ENCODE results near the gene PON1. TPM values are rescaled to one million over a fixed set of nuclear protein-coding genes. Genes with fewer than 3 reads are reported as not detected.
A peak's percentile ranks its signal among the peaks of the same experiment; 100 is the strongest.

The PON1 gene
- polyA plus RNA-seq, 1 of the 3 experiments (the other 2 are of a cell fraction), result not detected

- H2AFZ ChIP-seq (ENCODE audit: low read depth), result peak overlapping the region; percentile 93
- ChIA-PET POLR2A (no interaction called here), CTCF (no interaction called here)
- peaks cover 0 to 2% of the 10 kb centered on the region in 2 experiments; a peak in 1 of 4 replicates for H3K4me1 ChIP-seq (ENCODE audit: control insufficient read depth in 1 of 2, insufficient read depth in 2 of 2, low read depth in 1 of 2, low read length in 1 of 2)
- H3K4me2 ChIP-seq, result peak overlapping the region; percentile 67
- DNase-seq, result no peak
- H3K9me3 ChIP-seq, result peaks cover 5% of the 10 kb centered on the region; the same call in 1 of the 2 replicates
- no peaks in the 10 kb centered on the region; the same call in 1 of the 2 replicates for H3K9me2 ChIP-seq
- peaks cover 15% of the 10 kb centered on the region for H3F3A ChIP-seq (replicated peaks; ENCODE audit: insufficient read depth)
- peak overlapping the region; percentile 23; the same call in 1 of the 2 replicates for H3K9ac ChIP-seq
- H3K79me2 ChIP-seq (ENCODE audit: insufficient read depth), result no peaks in the 10 kb centered on the region
- WGBS (ENCODE audit: low lambda C conversion rate), result 13% methylated on average over 4 of the region's 4 CpGs
- peak overlapping the region; percentile 44 to 52; a peak in 3 of 4 replicates for H3K4me3 ChIP-seq (ENCODE audit: low read depth in 2 of 2, low read length in 1 of 2)
- H3K27ac ChIP-seq (ENCODE audit: low read depth in 2 of 2, low read length in 1 of 2), result peak overlapping the region in 1 of 2 experiments; percentile 1; a peak in 1 of 4 replicates
- H3K36me3 ChIP-seq (replicated peaks in 1 of 2; ENCODE audit: control insufficient read depth in 1 of 2, insufficient read depth in 2 of 2, low read length in 1 of 2), result no peaks in the 10 kb centered on the region
- H3K27me3 ChIP-seq (ENCODE audit: insufficient read depth), result no peaks in the 10 kb centered on the region
- no peak for TF ChIP-seq SIN3A (IDR thresholded peaks at IDR 0.05; ENCODE audit: borderline replicate concordance, low read depth, low read length)
- no peak for TF ChIP-seq RCOR1 (IDR thresholded peaks at IDR 0.05; ENCODE audit: low read length)
- no peak for TF ChIP-seq YY1 (IDR thresholded peaks at IDR 0.05; ENCODE audit: low read depth)
- TF ChIP-seq SMC3 (IDR thresholded peaks at IDR 0.05; ENCODE audit: low read depth, low read length), result no peak
- no peak for TF ChIP-seq RXRA (IDR thresholded peaks at IDR 0.05; ENCODE audit: borderline replicate concordance, low read depth)
- TF ChIP-seq EP300 (IDR thresholded peaks at IDR 0.05; ENCODE audit: borderline replicate concordance in 1 of 2, low read depth in 1 of 2, low read length in 1 of 2), result no peak
- no peak for TF ChIP-seq TAF1 (IDR thresholded peaks at IDR 0.05; ENCODE audit: borderline replicate concordance, low read depth, low read length)
- TF ChIP-seq ELF1 (IDR thresholded peaks at IDR 0.05), result no peak
- TF ChIP-seq NFIC (IDR thresholded peaks at IDR 0.05; ENCODE audit: borderline replicate concordance), result no peak
- TF ChIP-seq TEAD4 (IDR thresholded peaks at IDR 0.05; ENCODE audit: borderline replicate concordance, insufficient read depth), result no peak
- no peak for TF ChIP-seq MEF2A (IDR thresholded peaks at IDR 0.05; ENCODE audit: borderline replicate concordance, low read depth)
- no peak for TF ChIP-seq EZH2phosphoT487 (IDR thresholded peaks at IDR 0.05; ENCODE audit: borderline replicate concordance, low read depth)
- no peaks in the 10 kb centered on the region for H4K20me1 ChIP-seq (ENCODE audit: insufficient read depth)
Measured at GRCh38 chr7:95330204-95330960, 6.0 kb upstream of the PON1 start.

GRCh38 chr7:95327356-95327755 lies 3.0 kb upstream of the PON1 start:
- no peaks in the 10 kb centered on the region; the same call in 1 of the 2 replicates for H3K9me2 ChIP-seq
- TF ChIP-seq USF2 (IDR thresholded peaks at IDR 0.05; ENCODE audit: borderline replicate concordance, low read depth, low read length) (no peak), JUND (IDR thresholded peaks at IDR 0.05) (peak; percentile 25; the same call in 1 of the 2 replicates), MXI1 (IDR thresholded peaks at IDR 0.05; ENCODE audit: low read depth, low read length) (no peak), EP300 (IDR thresholded peaks at IDR 0.05; ENCODE audit: borderline replicate concordance in 1 of 2, low read depth in 1 of 2, low read length in 1 of 2) (peak in 1 of 2 experiments; percentile 46; a peak in 1 of 4 replicates), IRF3 (IDR thresholded peaks at IDR 0.05; ENCODE audit: low read depth, low read length) (no peak), FOXM1 (IDR thresholded peaks at IDR 0.05; ENCODE audit: low read depth) (no peak), RXRA (IDR thresholded peaks at IDR 0.05; ENCODE audit: borderline replicate concordance, low read depth) (no peak), REST (IDR thresholded peaks at IDR 0.05; ENCODE audit: low read depth, low read length) (no peak), YY1 (IDR thresholded peaks at IDR 0.05; ENCODE audit: low read depth) (no peak), TEAD4 (IDR thresholded peaks at IDR 0.05; ENCODE audit: borderline replicate concordance, insufficient read depth) (0 out of 2 replicates have a peak, but pooled peaks have one; percentile 55), USF1 (IDR thresholded peaks at IDR 0.05; ENCODE audit: borderline replicate concordance, low read depth) (no peak), CHD2 (IDR thresholded peaks at IDR 0.05; ENCODE audit: low read length, partially characterized antibody) (no peak)

More at GRCh38 chr7:95327356-95327755, 3.0 kb upstream of the PON1 start:
- POLR2A ChIA-PET, result no interaction called here
- WGBS (ENCODE audit: low lambda C conversion rate), result 13% methylated on average over 3 of the region's 3 CpGs
- CTCF ChIA-PET, result no interaction called here
- no peak overlapping the region for H3K9ac ChIP-seq
- H3F3A ChIP-seq (replicated peaks; ENCODE audit: insufficient read depth), result no peaks in the 10 kb centered on the region
- no peak overlapping the region for H3K4me3 ChIP-seq (ENCODE audit: low read depth in 2 of 2, low read length in 1 of 2)
- no peak overlapping the region for H3K4me2 ChIP-seq
- H3K4me1 ChIP-seq (ENCODE audit: control insufficient read depth in 1 of 2, insufficient read depth in 2 of 2, low read depth in 1 of 2, low read length in 1 of 2), result no peaks in the 10 kb centered on the region; a peak in 2 of 4 replicates
- no peak for DNase-seq
- H3K79me2 ChIP-seq (ENCODE audit: insufficient read depth), result no peaks in the 10 kb centered on the region
- no peak overlapping the region for H2AFZ ChIP-seq (ENCODE audit: low read depth)
- H3K36me3 ChIP-seq (replicated peaks in 1 of 2; ENCODE audit: control insufficient read depth in 1 of 2, insufficient read depth in 2 of 2, low read length in 1 of 2), result no peaks in the 10 kb centered on the region
- no peak overlapping the region for H3K27ac ChIP-seq (ENCODE audit: low read depth in 2 of 2, low read length in 1 of 2)
- no peaks in the 10 kb centered on the region for H3K9me3 ChIP-seq
- no peaks in the 10 kb centered on the region for H3K27me3 ChIP-seq (ENCODE audit: insufficient read depth)
- H4K20me1 ChIP-seq (ENCODE audit: insufficient read depth), result no peaks in the 10 kb centered on the region

Data from SK-N-SH (cell line).